GM12874 (cell line): ENCODE results near the gene TACC2.

Experiments used
- TF ChIP-seq, protein P1 (sequence below): IDR thresholded peaks from 2 replicates; pipeline ENCODE4 v1.5.1; 2011; ENCODE audit warnings: low read depth, mild to moderate bottlenecking, control low read depth, low read length, moderate library complexity; ENCODE audit not compliant: insufficient read depth

Gene TACC2

DNA sequence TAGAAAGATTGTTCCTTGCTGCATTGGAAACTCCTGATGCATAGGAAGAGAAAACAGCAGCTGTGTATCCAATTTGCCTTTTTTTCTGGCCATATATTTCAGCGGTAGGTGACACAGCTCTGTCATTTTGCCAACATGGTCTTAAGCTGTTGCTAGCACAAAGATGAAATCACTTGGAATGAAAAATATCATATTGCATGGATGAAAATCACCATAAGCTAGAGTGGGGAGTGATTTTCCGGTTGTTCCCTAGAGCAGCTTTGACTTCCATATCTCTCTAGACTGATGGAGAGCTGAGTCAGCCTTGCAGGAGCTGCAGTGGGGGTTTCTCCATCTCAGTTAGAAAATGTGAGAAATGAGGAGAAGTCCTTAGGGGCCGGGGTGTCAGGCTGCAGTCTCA is 243.8 kb downstream of the TACC2 start:
- TF ChIP-seq, protein P1, sequence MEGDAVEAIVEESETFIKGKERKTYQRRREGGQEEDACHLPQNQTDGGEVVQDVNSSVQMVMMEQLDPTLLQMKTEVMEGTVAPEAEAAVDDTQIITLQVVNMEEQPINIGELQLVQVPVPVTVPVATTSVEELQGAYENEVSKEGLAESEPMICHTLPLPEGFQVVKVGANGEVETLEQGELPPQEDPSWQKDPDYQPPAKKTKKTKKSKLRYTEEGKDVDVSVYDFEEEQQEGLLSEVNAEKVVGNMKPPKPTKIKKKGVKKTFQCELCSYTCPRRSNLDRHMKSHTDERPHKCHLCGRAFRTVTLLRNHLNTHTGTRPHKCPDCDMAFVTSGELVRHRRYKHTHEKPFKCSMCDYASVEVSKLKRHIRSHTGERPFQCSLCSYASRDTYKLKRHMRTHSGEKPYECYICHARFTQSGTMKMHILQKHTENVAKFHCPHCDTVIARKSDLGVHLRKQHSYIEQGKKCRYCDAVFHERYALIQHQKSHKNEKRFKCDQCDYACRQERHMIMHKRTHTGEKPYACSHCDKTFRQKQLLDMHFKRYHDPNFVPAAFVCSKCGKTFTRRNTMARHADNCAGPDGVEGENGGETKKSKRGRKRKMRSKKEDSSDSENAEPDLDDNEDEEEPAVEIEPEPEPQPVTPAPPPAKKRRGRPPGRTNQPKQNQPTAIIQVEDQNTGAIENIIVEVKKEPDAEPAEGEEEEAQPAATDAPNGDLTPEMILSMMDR = no peak

DNA sequence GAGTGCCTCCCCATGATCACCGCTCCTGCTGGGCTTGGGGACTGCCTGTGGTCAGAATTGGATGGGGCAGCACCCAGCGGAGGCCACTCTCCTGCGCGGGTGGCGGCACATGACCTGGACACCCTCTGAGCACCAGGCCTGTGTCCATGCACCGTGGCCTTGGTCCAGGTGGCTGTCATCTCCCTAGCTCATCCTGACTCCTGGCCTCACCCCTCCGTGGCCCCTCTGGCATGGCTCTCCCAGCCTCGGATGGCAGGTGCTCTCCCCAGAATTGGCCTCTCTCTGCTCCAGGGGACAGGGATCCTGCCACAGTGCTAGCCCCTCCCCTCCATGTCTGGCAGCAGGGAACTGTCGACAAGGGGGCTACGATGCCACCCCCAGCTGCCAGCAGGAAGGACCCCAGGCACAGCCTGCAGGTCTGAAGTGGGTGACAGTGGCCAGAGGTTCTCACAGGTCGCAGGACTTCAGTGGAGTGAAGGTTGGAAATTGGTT is 244.9 kb downstream of the TACC2 start:
- TF ChIP-seq, protein P1 = no peak

DNA sequence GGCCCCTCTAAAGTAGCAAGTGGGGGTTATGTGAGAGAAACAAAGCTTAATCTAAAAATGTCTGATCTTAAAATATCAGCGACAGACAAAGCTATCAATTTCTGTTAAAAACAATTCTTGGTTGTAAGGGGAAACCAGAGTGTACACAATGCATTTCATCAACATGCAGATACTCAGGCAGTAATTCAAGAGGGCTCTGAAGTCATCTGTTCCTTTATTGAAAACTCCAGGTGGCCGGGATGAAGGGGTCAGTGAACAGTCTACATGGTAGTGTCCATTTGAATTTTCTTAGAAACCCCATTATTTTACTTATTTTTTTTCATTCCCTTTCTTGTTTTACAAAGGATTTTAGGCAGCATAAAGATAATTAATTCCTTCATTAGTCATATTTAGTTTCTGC is 245.5 kb downstream of the TACC2 start:
- TF ChIP-seq, protein P1 = no peak

DNA sequence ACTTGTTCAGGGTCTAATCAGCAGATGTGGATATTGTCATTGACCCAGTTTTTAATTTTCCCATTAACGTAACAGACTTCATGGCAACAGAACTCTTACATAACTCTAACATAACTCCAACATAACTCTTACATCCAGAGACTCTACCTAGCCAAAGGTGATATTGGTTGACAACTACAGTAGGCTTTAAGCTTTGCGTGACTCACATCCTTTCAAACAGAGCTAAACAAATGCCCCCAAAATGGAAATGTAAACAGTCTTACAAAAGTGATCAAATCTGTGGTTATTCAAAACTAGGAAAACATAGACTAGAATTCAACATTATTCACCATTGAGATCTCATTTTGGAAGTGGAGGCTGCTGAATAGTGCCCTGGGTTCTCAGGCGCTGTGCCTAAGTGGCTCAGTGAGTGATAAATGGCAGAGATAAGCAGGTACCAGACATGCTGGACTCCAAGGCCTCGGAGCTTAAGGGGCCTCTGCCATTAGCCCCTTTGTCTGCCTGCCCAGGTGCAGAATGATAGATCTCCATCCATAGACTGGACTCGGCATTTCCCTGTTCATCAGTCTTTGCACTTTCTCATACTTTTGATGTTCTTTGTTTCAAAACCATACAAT is 247.8 kb downstream of the TACC2 start:
- TF ChIP-seq, protein P1 = no peak

DNA sequence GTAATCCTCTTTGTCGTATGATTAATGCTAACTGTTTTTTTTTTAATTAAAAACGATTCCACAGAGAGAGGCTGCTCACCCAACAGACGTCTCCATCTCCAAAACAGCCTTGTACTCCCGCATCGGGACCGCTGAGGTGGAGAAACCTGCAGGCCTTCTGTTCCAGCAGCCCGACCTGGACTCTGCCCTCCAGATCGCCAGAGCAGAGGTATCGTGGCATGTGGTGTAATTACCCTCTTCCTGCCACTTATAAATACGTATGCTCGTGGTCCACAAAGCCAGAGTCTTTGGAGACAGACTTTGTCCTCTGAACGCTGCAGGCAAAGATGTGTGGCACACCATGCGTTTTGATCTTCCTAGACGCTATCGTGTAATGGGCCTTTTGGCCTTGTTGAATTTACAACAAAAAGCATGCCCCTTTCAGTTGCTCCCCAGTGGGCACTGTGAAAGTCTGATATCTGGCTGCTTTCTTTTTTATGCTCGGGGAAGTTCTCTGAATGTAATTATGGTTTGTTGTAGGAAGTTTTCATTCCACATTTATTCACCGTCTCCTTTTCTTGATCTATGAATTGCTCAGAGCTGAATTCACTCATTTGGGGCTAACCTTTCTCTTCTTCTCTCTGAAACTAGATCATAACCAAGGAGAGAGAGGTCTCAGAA is 248.5 kb downstream of the TACC2 start:
- TF ChIP-seq, protein P1 = no peak

DNA sequence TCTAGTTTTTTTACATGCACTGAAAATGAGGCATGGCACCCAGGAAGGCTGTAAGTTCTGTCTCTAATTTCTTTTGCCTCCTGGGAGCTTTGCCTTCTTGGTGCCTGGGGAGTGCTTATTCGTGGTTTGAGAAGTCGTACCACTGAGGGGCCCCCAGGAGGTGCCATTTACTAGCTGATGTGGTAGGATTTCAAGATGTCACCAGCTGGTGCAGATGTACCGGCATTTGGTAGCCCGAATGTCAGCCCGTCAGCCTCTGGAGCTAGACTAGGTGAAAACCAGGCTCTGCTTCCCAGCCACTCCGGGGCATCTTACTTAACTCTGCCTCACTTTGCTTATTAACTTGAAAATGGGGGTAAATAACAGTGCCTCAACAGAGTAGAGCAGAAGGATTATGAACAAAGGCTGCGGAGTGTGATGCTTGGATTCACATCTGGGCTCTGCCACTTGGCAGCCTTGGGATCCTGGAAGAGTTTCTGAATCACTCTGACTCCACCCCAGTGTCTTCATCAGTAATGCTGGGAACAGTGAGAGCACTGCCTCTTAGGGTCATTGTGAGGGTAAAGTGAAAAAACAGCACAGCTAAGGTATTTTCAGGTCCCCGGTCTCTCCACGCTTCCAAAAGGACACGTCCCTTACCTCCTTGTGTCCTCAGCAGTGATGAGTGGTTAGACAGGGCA is 250.8 kb downstream of the TACC2 start:
- TF ChIP-seq, protein P1 = no peak

DNA sequence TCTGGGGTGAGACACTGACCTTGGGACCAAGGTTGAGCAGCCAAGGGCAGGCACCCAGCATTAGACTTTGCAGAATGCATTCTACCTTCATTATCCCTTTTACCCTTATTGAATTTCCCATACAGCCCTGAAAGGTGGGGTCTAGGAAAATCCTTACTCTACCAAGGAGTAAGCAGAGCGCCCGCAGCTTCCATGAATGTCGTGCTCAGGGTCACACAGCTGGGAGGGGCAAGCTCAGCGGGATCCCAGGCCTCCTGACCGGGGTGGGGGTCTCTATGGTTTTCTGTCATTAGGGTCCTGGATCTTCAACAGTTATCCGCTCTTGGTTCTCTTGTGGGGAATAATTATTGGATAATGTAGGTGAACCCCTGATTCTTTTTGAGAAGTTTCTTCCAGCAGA is 251.4 kb downstream of the TACC2 start:
- TF ChIP-seq, protein P1 = no peak
